Naive thymus-derived CD4-positive, alpha-beta T cell (primary cell): ENCODE measurements around the gene KCNV2. TPM values are rescaled to one million over a fixed set of nuclear protein-coding genes. Genes with fewer than 3 reads are reported as not detected.

Experiments
- ATAC-seq: fragments of 150-1000 bp; cut with Tn5 transposase; 2 replicates; pipeline ENCODE4 v1.10.0; 2021; ENCODE audit warnings: mild to moderate bottlenecking, moderate library complexity
- CTCF ChIA-PET: fragments of 350-600 bp; sonication (Branson Sonifier 250); formaldehyde crosslinking; loops from one replicate; lab custom pipeline; 2021; ENCODE audit warnings: antibody characterized with exemption; lab: Charles Lee
- POLR2A ChIA-PET: fragments of 350-600 bp; sonication (Branson Sonifier 250); formaldehyde crosslinking; loops from one replicate; lab custom pipeline; 2021; ENCODE audit warnings: antibody characterized with exemption, inconsistent platforms; lab: Charles Lee
- DNase-seq, 9 donors: peaks; one replicate each; pipeline versions ENCODE4 v3.0.0 to v3.0.0-alpha.2; 2020 to 2022; ENCODE audit warnings: mixed read lengths in 1 of 9
- H3K27ac ChIP-seq: one replicate; pipeline ENCODE4 v1.7.0; 2013; ENCODE audit warnings: mild to moderate bottlenecking, low read depth, low read length, moderate library complexity
- H3K27me3 ChIP-seq, 2 donors: one replicate each; pipeline ENCODE4 v1.7.0; 2013; ENCODE audit warnings: low read length in 2 of 2, mild to moderate bottlenecking in 2 of 2, moderate library complexity in 2 of 2; ENCODE audit not compliant: control insufficient read depth in 2 of 2, insufficient read depth in 2 of 2
- H3K36me3 ChIP-seq, 3 experiments: 1 replicate in 2 of 3; 2 replicates in 1 of 3; pipeline ENCODE4 v1.7.0; 2013; ENCODE audit warnings: low read length in 3 of 3, mild to moderate bottlenecking in 3 of 3, moderate library complexity in 1 of 3; ENCODE audit not compliant: insufficient read depth in 3 of 3, control insufficient read depth in 2 of 3
- H3K4me1 ChIP-seq, 2 donors: one replicate each; pipeline ENCODE4 v1.7.0; 2013; ENCODE audit warnings: low read length in 2 of 2, mild to moderate bottlenecking in 2 of 2, moderate library complexity in 1 of 2; ENCODE audit not compliant: control insufficient read depth in 2 of 2, insufficient read depth in 2 of 2
- H3K4me3 ChIP-seq: 2 replicates; pipeline ENCODE4 v1.7.0; 2013; ENCODE audit warnings: mild to moderate bottlenecking, low read length
- H3K9me3 ChIP-seq, 3 experiments: 1 replicate in 2 of 3; 2 replicates in 1 of 3; pipeline ENCODE4 v1.7.0; 2013; ENCODE audit warnings: low read length in 3 of 3; ENCODE audit not compliant: control insufficient read depth in 2 of 3
- H3K27ac Mint-ChIP-seq, 9 donors: one replicate each; pipeline ENCODE4 v1.8.0; 2020 to 2022; ENCODE audit warnings: mixed read lengths in 9 of 9, mild to moderate bottlenecking in 8 of 9, moderate library complexity in 5 of 9, inconsistent platforms in 2 of 9
- H3K27me3 Mint-ChIP-seq, 5 donors: one replicate each; pipeline ENCODE4 v1.8.0; 2021 to 2022; ENCODE audit warnings: mixed read lengths in 5 of 5, mild to moderate bottlenecking in 1 of 5
- H3K36me3 Mint-ChIP-seq, 5 donors: one replicate each; pipeline ENCODE4 v1.8.0; 2020 to 2022; ENCODE audit warnings: mixed read lengths in 5 of 5, mild to moderate bottlenecking in 3 of 5, inconsistent platforms in 1 of 5
- H3K4me1 Mint-ChIP-seq, 7 donors: one replicate each; pipeline ENCODE4 v1.8.0; 2020 to 2022; ENCODE audit warnings: mixed read lengths in 7 of 7, mild to moderate bottlenecking in 3 of 7, inconsistent platforms in 1 of 7
- H3K4me3 Mint-ChIP-seq, 10 donors: one replicate each; pipeline ENCODE4 v1.8.0; 2020 to 2022; ENCODE audit warnings: mild to moderate bottlenecking in 10 of 10, mixed read lengths in 10 of 10, moderate library complexity in 6 of 10, inconsistent platforms in 2 of 10
- H3K9me3 Mint-ChIP-seq, 11 donors: one replicate each; pipeline ENCODE4 v1.8.0; 2020 to 2022; ENCODE audit warnings: mixed read lengths in 11 of 11, mild to moderate bottlenecking in 4 of 11, inconsistent platforms in 1 of 11, moderate library complexity in 1 of 11
- intact Hi-C, 2 donors: fragments of 100-400 bp; cut with micrococcal nuclease; formaldehyde crosslinking; loops; one replicate each; pipeline ENCODE4 v1.15.1; 2023
- polyA plus RNA-seq, 2 donors: library from polyadenylated mRNA; unstranded; fragments of 300-500 nt; fragmentation: Illumina TruSeq; gene quantifications; one replicate each; pipeline ENCODE4 v1.2.3, GENCODE V29; 2021
- total RNA-seq, 6 experiments: library from RNA in 5 of 6; stranded (reverse) in 5 of 6; gene quantifications; 1 replicate in 5 of 6; 2 replicates in 1 of 6; pipeline ENCODE4 v1.2.3 and lab custom pipeline; 2021 to 2026

Gene KCNV2
- total and polyA plus RNA-seq, 7 experiments from 2014 or later = not detected

GRCh38 chr9:2730971-2731370, 13.7 kb downstream of the KCNV2 start:
- Mint-ChIP-seq H3K9me3 (no peaks in the 10 kb centered on the region), H3K27me3 (no peaks in the 10 kb centered on the region), H3K27ac (no peak overlapping the region), H3K36me3 (peaks cover 0 to 26% (median 5%) of the 10 kb centered on the region in 5 donors), H3K4me1 (peaks cover 0 to 4% (median 0%) of the 10 kb centered on the region in 7 donors), H3K4me3 (no peak overlapping the region)
- H3K27ac ChIP-seq = no peak overlapping the region
- ChIA-PET CTCF (no interaction called here), POLR2A (no interaction called here)
- H3K27me3 ChIP-seq = no peaks in the 10 kb centered on the region
- no peaks in the 10 kb centered on the region for H3K4me1 ChIP-seq
- no peak overlapping the region for H3K4me3 ChIP-seq
- intact Hi-C loops = no loop called here
- H3K9me3 ChIP-seq = no peaks in the 10 kb centered on the region
- H3K36me3 ChIP-seq = no peaks in the 10 kb centered on the region
- ATAC-seq = no peak
- DNase-seq = no peak

GRCh38 chr9:2732492-2732891, 15.2 kb downstream of the KCNV2 start:
- ATAC-seq (no peak), DNase-seq (no peak)
- no peaks in the 10 kb centered on the region for H3K27me3 ChIP-seq
- CTCF ChIA-PET = no interaction called here
- H3K9me3 ChIP-seq = no peaks in the 10 kb centered on the region
- peaks cover 0 to 26% (median 5%) of the 10 kb centered on the region in 5 donors for H3K36me3 Mint-ChIP-seq
- no peaks in the 10 kb centered on the region for H3K4me1 ChIP-seq
- peaks cover 0 to 4% (median 0%) of the 10 kb centered on the region in 7 donors for H3K4me1 Mint-ChIP-seq
- H3K36me3 ChIP-seq = no peaks in the 10 kb centered on the region
- no peaks in the 10 kb centered on the region for H3K27me3 Mint-ChIP-seq
- H3K4me3 ChIP-seq = no peak overlapping the region
- H3K27ac ChIP-seq = no peak overlapping the region
- no peak overlapping the region for H3K27ac Mint-ChIP-seq
- no peak overlapping the region for H3K4me3 Mint-ChIP-seq
- POLR2A ChIA-PET = no interaction called here
- no peaks in the 10 kb centered on the region for H3K9me3 Mint-ChIP-seq
- intact Hi-C loops = no loop called here

GRCh38 chr9:2740616-2741015, 23.3 kb downstream of the KCNV2 start:
- H3K4me1 Mint-ChIP-seq = peaks cover 0 to 4% (median 0%) of the 10 kb centered on the region in 7 donors
- Histone ChIP-seq H3K27ac (no peak overlapping the region), H3K36me3 (peaks cover 0 to 2% (median 0%) of the 10 kb centered on the region in 3 experiments), H3K27me3 (no peaks in the 10 kb centered on the region), H3K9me3 (no peaks in the 10 kb centered on the region), H3K4me3 (no peak overlapping the region), H3K4me1 (no peaks in the 10 kb centered on the region)
- ChIA-PET POLR2A (no interaction called here), CTCF (no interaction called here)
- no peaks in the 10 kb centered on the region for H3K9me3 Mint-ChIP-seq
- H3K27ac Mint-ChIP-seq = no peak overlapping the region
- H3K36me3 Mint-ChIP-seq = peaks cover 0 to 51% (median 12%) of the 10 kb centered on the region in 5 donors
- intact Hi-C loops = no loop called here
- ATAC-seq = no peak
- no peak for DNase-seq
- no peak overlapping the region for H3K4me3 Mint-ChIP-seq
- no peaks in the 10 kb centered on the region for H3K27me3 Mint-ChIP-seq

GRCh38 chr9:2741441-2742158, 24.3 kb downstream of the KCNV2 start:
- Mint-ChIP-seq H3K27ac (no peak overlapping the region), H3K27me3 (no peaks in the 10 kb centered on the region), H3K4me1 (peaks cover 0 to 5% (median 0%) of the 10 kb centered on the region in 7 donors), H3K4me3 (no peak overlapping the region), H3K36me3 (peaks cover 0 to 56% (median 17%) of the 10 kb centered on the region in 5 donors), H3K9me3 (no peaks in the 10 kb centered on the region)
- Histone ChIP-seq H3K36me3 (peaks cover 0 to 10% (median 0%) of the 10 kb centered on the region in 3 experiments), H3K4me3 (no peak overlapping the region), H3K9me3 (no peaks in the 10 kb centered on the region), H3K27me3 (no peaks in the 10 kb centered on the region), H3K27ac (no peak overlapping the region), H3K4me1 (no peaks in the 10 kb centered on the region)
- CTCF ChIA-PET = no interaction called here
- POLR2A ChIA-PET = no interaction called here
- ATAC-seq (no peak), DNase-seq (no peak)
- intact Hi-C loops = no loop called here

GRCh38 chr9:2742214-2742613, 24.9 kb downstream of the KCNV2 start:
- Mint-ChIP-seq H3K27me3 (no peaks in the 10 kb centered on the region), H3K4me1 (peaks cover 0 to 5% (median 0%) of the 10 kb centered on the region in 7 donors), H3K9me3 (no peaks in the 10 kb centered on the region), H3K27ac (no peak overlapping the region), H3K36me3 (peaks cover 0 to 55% (median 17%) of the 10 kb centered on the region in 5 donors), H3K4me3 (no peak overlapping the region)
- POLR2A ChIA-PET = no interaction called here
- H3K36me3 ChIP-seq = peaks cover 0 to 10% (median 0%) of the 10 kb centered on the region in 3 experiments
- H3K27ac ChIP-seq = no peak overlapping the region
- intact Hi-C loops = no loop called here
- ATAC-seq = no peak
- no peak for DNase-seq
- H3K27me3 ChIP-seq = no peaks in the 10 kb centered on the region
- CTCF ChIA-PET = no interaction called here
- H3K4me1 ChIP-seq = no peaks in the 10 kb centered on the region
- H3K9me3 ChIP-seq = no peaks in the 10 kb centered on the region
- H3K4me3 ChIP-seq = no peak overlapping the region

GRCh38 chr9:2743937-2744529, 26.7 kb downstream of the KCNV2 start:
- H3K27me3 Mint-ChIP-seq = no peaks in the 10 kb centered on the region
- H3K27ac Mint-ChIP-seq = no peak overlapping the region
- H3K4me1 Mint-ChIP-seq = peaks cover 0 to 5% (median 0%) of the 10 kb centered on the region in 7 donors
- H3K36me3 Mint-ChIP-seq = peaks cover 3 to 59% (median 23%) of the 10 kb centered on the region in 5 donors
- Histone ChIP-seq H3K4me1 (no peaks in the 10 kb centered on the region), H3K4me3 (no peak overlapping the region), H3K27me3 (no peaks in the 10 kb centered on the region), H3K9me3 (no peaks in the 10 kb centered on the region), H3K36me3 (peaks cover 0 to 10% (median 0%) of the 10 kb centered on the region in 3 experiments), H3K27ac (no peak overlapping the region)
- ATAC-seq = no peak
- ChIA-PET POLR2A (no interaction called here), CTCF (no interaction called here)
- intact Hi-C loops = no loop called here
- H3K4me3 Mint-ChIP-seq = no peak overlapping the region
- peaks cover 0 to 8% (median 0%) of the 10 kb centered on the region in 11 donors for H3K9me3 Mint-ChIP-seq
- no peak for DNase-seq
